ENCODE measurements around the gene DNAJB11.
"Not testable (repeated sequence)": the region's sequence is repeated elsewhere in the genome, so short reads cannot be mapped to it uniquely, and the experiment has no call there.

The DNAJB11 gene

DNA sequence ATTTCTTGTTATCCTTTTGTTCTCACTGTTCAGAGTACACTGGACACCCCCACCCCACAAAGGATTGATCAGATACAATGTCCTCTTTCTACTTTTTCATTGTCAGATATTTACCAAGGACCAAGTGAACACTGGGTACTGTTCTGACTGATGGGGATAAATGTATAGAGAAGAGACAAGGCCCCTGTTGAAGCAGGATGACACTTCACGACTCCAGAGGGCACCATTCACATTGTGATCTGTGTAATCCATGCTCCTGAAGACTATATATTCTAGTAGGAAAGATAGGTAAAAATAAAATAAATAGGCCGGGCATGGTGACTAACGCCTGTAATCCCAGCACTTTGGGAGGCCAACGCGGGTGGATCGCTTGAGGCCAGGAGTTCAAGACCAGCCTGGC, 19.1 kb upstream of the DNAJB11 start:
- DNase-seq (ENCODE audit: low read depth in 1 of 2, low spot score in 1 of 2), result no peak

DNA sequence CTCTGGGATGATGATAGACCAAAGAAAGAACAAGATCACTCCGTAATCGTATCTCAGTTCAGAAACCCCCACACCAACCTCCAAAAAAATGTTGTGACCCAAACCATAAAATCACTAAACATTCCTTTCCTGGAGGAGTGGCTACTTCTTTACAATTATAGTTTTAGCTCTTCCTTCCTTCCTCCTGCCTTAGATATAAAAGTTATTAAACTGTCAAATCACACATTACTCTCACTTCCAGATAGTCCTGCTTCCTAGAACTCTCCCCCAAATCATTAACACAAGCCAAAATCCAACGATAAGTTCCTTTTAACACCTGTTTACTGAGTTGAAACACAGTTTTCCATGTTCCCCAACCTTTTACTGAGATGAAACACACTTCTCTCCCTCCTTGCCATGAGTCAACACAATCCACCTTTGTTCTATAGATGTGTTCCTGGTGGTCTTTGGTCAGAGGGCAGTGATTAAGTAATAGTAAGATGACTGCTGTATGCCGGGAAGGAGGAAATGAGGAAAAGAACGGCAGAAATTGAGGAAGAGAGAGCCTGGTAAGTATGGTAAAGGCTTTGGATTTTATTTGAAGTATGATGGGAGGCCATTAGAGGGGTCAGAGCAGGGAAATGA, 18.0 kb upstream of the DNAJB11 start:
- DNase-seq (ENCODE audit: low read depth in 1 of 2, low spot score in 1 of 2), result no peak

DNA sequence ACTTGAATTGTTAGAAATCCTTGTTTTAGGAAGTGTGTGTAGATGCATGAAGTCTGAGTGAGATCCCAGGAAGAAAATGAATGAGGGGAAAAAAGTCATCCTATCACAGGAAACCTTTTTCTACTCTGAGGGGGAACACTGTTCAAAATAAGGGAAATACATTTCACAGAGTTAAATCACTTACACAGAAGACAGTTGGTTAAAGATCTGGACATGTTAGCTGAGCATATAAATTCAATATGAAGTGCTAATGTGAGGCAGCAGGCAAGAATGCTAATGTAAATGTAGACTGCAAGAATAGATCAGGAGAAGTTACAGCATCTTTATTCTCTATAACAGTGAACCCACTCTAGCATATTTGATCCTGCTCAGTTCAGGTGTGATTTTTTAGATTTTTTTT, 5.9 kb upstream of the DNAJB11 start:
- DNase-seq (ENCODE audit: low read depth in 1 of 2, low spot score in 1 of 2), result no peak

DNA sequence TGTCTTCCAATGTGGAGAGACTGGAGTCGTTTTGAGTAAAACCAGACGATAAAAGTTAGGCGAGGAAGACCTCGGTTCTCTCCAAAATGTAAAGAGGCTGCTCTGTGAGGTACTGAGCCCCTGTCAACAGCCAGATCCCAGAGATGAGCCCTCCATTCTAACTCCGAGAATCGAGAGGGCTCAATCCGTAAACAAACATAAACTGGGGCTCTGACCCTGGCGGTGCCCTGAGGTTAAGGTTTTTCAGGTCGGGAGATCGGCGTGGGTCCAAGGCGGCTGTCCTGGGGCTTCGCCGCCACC, 3.8 kb upstream of the DNAJB11 start:
- no peak for DNase-seq (ENCODE audit: low read depth in 1 of 2, low spot score in 1 of 2)

DNA sequence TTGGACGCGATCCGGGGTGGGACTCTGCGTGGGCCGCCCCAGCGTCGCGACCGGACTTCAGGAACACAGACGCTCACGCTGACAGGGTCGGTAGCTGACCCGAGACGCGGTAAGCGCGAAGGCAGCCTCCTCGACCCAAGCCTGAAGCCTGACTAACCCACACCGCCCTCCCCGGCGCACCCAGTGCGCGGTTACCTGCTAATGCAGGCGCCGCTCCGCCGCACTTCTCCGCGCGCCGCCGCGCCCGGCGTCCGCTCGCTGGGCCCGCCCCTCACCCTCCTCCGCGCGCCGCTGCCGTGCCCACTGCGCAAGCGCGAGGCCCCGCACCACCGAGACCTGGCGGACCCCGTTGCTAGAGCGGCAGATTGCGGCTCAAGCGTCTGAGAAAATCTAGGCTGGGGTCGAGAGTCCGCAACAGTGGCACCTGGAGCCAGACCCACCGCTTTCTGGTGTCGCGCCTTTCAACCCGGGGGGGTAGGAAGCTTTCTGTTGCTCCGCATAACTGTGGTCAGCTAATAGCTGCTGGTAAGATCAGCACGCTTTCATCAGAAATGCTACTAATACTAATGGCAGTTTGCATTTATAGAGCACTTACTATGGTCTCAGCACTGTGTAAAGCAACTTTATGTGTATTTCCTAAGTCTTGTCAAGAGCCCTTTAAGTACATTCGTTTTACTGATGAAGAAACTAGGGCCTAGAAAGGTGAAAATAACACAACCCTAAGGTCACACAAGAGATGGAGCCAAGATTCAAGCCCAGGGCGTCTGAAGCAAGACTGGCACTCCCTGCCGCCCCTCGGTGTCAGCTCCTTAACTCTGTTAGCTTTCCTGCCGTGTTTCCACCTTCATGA, 3.2 kb upstream of the DNAJB11 start, which contains the start of gene TBCCD1:
TBCCD1 (minus strand) TSS at position 268 of the 850 bp plus-strand sequence. CDS start 3,010 bp downstream, outside the sequence.
- peak; percentile 92 to 96 for DNase-seq (ENCODE audit: low read depth in 1 of 2, low spot score in 1 of 2)

DNA sequence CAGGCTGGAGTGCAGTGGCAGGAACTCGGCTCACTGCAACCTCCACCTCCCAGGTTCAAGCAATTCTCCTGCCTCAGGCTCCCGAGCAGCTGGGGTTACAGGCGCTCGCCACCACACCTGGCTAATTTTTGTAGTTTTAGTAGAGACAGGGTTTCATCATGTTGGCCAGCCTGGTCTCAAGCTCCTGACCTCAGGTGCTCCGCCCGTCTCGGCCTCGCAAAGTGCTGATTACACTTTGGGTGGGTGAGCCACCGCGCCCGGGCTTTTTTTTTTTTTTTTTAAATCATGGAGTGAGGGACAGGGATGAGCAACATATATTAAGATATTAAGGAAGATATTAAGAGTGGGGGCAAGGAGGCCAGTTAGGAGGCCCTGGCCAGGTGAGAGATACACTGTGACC, 1.2 kb upstream of the DNAJB11 start:
- DNase-seq (ENCODE audit: low read depth in 1 of 2, low spot score in 1 of 2), result not testable (repeated sequence)

DNA sequence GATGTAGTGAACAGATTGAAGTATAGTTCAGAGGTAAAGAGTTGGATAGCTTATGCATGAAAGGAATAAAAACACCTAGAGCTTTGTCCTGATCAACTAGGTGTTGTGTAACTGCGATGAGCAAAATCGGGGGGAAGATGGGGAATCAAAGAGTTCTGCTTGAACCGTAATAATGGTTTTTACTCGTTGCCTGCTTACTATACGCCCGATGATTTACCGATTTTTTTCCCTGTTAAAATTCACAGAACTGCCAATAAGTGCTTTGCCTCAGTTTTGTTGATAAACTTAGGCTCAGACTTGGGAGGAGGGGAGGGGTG, 783 bp upstream of the DNAJB11 start:
- DNase-seq (ENCODE audit: low read depth in 1 of 2, low spot score in 1 of 2), result no peak

DNA sequence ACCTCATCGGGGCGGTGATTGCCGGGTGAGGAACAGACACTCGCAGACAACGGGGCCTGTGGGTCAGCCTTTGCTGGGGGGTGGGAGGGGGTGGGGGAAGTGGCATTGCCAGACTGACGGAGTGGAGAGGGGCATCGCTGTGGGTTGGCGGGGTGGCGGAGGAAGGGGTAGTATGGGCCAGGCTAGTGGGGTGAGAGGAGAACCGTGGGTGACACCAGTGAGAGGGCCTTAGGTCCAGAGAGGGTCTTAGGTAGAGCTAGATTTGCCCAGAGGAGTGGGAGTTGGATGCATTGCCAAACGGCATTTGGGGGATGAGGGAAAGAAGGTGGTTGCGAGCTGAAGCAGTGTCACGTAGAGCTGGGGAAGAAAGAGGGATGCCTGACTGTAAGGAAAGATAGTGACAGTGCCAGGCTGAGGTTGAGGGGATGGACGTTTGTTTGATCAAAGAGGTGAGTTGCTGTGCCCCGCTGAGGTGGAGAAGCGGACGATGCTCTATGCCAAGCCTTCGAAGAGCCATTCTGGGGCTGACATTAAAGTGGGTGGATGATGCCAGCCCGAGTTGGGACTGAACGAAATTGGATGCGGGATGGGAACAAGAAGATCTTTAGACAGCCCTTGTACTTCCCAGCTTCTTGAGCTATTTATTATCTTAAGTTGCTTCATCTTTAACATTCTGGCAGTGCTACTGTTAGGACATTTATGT, 572 bp downstream of the DNAJB11 start:
- no peak for DNase-seq (ENCODE audit: low read depth in 1 of 2, low spot score in 1 of 2)

DNA sequence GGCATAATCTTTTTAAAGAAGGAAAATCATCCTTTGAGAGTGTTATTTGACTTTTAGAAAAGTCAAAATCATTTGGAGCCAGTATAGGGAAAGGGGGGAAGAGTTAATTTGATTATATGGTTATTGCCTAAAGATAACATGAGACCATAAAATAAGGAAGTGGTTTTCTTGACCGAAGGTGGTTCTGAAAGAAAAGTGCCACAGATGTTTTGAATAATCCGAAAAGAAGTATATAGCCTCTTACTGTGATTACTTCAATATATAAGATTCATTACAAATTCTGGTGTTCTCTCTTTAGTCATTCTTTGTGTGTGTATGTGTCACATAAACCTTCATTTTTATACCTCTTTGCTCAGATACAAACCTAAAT, 1.1 kb downstream of the DNAJB11 start:
- DNase-seq (ENCODE audit: low read depth in 1 of 2, low spot score in 1 of 2), result no peak

DNA sequence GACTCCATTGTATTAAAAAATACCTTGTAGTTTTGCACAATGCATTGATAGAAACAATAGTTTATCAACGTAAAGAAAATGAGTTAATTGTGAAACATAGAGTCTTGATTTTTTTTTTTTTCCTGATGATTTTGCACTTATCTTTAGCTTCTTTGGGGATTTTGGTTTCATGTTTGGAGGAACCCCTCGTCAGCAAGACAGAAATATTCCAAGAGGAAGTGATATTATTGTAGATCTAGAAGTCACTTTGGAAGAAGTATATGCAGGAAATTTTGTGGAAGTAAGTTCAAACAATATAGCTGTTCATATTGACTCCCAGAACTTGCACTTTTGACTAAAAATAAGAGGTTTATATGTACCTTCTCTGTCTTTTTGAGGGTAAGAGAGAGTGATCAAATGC, 7.0 kb downstream of the DNAJB11 start:
- DNase-seq (ENCODE audit: low read depth in 1 of 2, low spot score in 1 of 2), result no peak

DNA sequence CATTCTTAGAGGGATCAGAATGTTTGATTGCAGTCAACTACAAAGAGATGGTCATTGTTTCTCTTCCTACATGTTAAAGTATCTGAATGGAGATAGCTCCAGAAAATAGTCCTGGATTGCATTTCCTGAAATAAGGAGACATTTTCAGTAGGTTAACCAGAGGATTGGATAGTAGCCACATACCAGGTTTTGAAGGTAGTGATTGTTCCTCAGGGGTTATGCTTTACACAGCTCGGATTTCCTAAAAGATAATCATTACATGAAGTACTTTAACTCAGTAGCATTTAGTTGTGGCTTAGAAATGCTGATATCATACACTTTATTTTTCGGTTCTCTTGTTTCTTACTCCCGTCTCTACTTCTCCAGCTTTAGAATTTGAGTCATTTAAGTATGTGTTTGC, 10.3 kb downstream of the DNAJB11 start:
- no peak for DNase-seq (ENCODE audit: low read depth in 1 of 2, low spot score in 1 of 2)

DNA sequence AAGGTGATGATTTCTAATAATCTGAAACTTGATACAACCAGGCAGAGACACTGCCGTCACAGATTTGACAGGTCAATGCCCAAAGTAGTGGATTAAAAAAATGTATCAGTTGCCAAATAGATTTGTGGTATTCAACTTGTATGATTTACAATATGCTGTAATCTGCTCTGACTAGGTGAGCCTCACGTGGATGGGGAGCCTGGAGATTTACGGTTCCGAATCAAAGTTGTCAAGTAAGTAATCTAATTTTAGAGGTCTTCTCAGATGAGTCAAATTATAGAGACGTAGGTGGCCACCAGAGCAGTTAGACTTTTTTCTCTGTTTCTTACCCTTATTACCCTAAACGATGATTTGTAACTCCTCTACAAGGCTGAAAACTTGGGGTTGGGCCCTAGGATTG, 12.0 kb downstream of the DNAJB11 start:
- DNase-seq (ENCODE audit: low read depth in 1 of 2, low spot score in 1 of 2), result no peak

DNA sequence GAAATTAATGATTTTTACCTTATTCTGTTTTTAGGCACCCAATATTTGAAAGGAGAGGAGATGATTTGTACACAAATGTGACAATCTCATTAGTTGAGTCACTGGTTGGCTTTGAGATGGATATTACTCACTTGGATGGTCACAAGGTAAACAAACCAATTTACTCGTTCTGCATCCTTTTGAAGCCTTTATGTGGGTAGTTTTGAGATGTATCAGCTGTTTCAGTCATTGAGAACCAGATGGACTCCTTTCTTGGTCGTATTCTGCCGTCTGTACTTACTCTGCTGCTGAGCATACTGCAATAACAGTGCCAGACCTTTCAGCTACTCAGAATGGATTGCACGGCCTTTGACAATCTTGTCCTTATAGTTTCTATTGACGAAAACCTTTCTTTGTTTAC, 13.3 kb downstream of the DNAJB11 start:
- DNase-seq (ENCODE audit: low read depth in 1 of 2, low spot score in 1 of 2), result no peak

DNA sequence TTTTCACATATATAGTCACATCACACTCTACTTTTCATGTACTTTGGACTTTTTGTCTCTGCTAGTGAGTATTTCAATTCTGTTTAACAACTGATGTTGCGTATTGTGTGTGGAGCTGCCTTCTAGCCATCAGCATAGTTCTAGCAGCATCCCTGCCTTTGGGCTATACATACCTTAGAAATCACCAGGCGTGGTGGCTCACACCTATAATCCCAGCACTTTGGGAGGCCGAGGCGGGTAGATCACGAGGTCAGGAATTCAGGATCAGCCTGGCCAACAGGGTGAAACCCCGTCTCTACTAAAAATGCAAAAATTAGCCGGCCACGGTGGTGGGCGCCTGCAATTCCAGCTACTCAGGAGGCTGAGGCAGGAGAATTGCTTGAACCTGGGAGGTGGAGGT, 15.7 kb downstream of the DNAJB11 start:
- not testable (repeated sequence) for DNase-seq (ENCODE audit: low read depth in 1 of 2, low spot score in 1 of 2)

DNA sequence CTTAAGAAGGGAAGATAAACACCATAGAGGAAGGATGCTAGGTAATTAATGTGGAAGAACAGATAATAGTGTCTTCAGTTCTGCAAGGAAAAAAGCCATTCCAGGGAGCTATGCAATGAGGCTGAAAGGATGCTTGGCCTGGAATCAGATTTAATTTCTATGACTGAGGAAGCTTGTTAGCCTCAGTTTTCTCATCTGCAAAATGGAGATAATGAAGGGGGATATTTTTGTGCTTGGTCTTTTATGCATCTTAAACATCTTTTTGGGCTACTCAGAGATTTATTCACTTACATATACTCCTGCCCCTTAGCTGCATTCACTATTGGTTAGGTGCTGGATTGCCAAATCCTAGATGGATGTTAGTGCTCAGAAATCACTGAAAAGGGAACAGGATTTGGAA, 16.7 kb downstream of the DNAJB11 start:
- no peak for DNase-seq (ENCODE audit: low read depth in 1 of 2, low spot score in 1 of 2)

DNA sequence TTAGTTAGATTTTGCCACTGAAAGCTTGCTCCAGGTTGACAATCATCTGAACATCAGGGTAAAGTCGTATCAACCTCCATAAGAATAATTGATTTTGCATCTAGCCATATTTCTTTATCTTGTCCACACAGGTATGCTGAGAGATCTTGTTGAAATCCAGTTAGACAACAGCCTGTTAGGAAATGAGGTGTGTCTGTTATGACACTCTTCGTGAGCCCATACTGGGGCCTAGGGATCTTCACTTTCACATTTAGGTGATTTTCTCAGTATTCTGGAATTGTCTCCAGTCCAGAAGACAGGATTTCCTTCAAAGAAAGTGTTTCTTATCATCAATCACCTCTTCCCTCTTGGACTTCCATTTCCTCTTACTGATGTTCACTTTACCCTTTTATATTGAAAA, 18.1 kb downstream of the DNAJB11 start:
- no peak for DNase-seq (ENCODE audit: low read depth in 1 of 2, low spot score in 1 of 2)

DNA sequence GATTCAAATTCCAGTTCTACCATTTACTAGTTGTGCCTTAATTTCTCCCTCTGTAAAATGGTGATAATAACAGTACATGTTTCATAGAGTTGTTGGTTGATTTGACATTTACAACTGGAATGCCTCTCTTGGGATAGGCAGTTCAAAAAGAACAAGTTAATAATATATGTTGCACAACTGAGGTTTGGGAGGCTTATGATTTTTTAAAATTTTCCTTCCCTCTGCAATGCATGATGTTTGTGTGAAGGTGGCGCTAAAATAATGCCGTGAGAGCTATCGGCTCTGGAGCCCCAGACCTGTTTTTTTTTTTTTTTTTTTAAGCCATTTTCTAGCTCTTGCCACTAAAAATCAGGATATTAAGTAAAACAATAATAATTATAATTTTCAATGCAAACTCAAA, 18.6 kb downstream of the DNAJB11 start:
- DNase-seq (ENCODE audit: low read depth in 1 of 2, low spot score in 1 of 2), result no peak

DNA sequence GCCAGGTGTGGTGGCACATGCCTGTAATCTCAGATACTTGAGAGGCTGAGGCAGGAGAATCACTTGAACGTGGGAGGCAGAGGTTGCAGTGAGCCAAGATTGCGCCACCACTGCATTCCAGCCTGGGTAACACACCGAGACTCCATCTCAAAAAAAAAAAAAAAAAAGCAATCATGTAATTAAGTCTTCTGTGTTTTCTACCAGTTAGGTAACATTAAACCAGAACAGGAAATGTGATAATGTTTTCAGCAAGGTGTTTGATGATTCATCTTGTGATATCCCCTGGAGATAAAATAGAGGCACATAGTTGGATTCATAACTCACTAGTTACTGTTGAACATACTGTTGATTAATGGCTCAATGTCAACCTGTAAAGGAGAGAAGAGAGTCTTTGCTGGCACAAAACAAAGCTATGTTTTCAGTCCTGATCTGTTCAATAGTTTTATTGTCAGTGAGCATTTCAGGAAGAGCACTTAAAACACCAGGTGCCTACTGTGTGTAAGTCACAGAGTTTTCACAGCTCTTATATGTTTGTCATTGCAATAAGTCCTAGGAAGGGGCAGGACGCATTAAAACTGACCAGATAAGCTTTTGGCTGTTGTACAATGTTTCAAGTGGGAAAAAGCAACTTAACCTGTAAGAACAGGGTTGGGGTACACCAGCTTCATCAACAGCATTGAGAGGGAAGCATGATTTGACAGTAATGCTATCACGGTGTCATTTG, 19.5 kb downstream of the DNAJB11 start:
- DNase-seq (ENCODE audit: low read depth in 1 of 2, low spot score in 1 of 2), result no peak

DNA sequence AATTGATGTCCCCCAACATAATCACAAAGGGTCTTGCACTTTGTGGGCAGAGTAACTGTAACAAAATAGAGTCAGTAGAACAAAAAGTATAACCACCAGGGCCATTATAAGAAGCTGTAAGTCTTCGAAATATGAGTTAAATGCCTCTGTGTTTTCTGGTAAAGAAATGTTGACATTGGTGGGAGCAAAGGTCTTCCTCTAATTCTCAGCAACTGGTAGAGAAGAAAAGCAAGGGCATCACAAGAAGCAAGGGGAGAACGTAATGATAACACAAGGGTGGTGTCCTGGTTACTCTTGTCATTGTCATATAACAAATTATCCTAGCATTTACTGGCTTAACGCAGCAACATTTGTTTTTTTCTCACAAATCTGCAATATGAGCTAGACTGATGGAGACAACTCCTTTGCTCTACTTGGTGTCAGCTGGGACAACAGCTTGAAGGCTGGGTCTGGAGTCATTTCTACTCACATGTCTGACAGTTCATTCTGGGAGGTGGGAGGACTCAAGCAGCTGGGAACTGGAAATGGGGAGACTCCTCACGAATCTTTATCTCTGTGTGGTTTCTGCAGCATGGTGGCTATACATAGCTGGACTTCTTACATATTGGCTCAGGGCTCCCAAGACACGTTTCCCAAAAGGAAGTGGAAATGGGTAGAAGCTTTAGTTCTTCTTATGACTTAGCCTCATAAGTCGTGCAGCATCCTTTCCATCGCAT, 20.2 kb downstream of the DNAJB11 start:
- no peak for DNase-seq (ENCODE audit: low read depth in 1 of 2, low spot score in 1 of 2)

DNA sequence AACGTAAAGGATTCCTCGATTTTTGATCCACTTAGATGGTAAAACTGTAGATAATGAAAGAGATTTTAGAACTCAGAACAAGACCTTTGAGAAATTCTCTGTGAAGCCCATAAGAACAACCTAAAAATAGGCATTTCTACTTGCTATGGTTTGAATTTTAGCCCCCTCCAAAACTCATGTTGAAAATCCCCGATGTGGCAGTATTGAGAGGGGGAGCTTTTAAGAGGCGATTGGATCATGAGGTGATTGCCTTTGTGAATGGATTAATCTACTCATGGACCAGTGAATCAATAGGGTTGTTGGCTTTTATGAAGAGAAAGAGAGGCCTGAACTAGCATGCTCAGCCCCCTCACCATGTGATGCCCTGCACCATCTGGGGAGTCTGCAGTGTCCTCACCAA, 22.2 kb downstream of the DNAJB11 start:
- no peak for DNase-seq (ENCODE audit: low read depth in 1 of 2, low spot score in 1 of 2)

DNA sequence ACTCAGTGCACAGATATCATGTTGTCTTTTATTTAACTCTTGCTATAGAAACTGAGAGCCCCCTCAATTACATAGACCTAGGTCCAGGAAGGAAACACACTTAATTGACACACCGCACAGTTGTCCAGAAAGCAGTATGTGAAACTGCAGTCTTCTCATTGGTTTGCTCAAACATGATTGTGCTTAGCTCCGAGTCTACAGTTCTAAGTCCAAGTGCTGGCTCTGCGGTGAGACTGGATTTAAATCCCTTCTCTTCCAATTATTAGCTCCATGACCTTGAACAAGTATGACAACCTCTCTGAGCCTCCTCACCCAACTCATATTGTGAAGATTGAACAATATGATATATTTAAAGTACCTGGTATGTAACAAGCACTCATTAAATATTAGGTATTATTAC, 23.3 kb downstream of the DNAJB11 start:
- DNase-seq (ENCODE audit: low read depth in 1 of 2, low spot score in 1 of 2), result no peak

Data from activated CD4-positive, alpha-beta T cell treated with anti-CD3 and anti-CD28 coated beads, Interleukin-2, amount 50 U/mL, for 24 hours (primary cell).